Retinal pigment epithelial cell (primary cell): Measurements from ENCODE around the gene APOL5.

Experiments used
- DNase-seq: peaks from one replicate; pipeline ENCODE4 v3.0.0-alpha.2; 2010; ENCODE audit warnings: low read depth
- H3K4me3 ChIP-seq: 2 replicates; pipeline ENCODE4 v1.5.1; 2011; ENCODE audit warnings: mild to moderate bottlenecking, low read length, control low read depth, moderate library complexity
- TF ChIP-seq, protein P1 (sequence below): conservative IDR thresholded peaks from 2 replicates; pipeline ENCODE4 v1.5.1; 2011; ENCODE audit warnings: low read depth, low read length, control low read depth, inconsistent platforms

APOL5 gene

DNA sequence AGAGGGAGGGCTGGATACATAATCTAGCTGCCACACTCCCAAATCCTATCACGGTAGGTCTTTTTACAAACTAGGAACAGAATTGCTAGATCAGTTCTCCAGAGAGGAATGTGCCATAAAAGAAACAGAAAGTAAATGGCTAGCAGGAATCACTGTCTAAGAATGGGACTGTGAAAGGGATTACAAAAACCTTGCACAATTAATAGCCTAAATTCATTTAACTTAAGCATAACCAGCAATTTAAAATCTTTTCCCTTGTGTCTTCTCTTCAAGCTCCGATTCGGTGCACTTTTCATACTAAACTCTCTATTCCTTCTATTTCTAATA is 35.2 kb downstream of the APOL5 start:
- no peak for DNase-seq
- TF ChIP-seq, protein P1, sequence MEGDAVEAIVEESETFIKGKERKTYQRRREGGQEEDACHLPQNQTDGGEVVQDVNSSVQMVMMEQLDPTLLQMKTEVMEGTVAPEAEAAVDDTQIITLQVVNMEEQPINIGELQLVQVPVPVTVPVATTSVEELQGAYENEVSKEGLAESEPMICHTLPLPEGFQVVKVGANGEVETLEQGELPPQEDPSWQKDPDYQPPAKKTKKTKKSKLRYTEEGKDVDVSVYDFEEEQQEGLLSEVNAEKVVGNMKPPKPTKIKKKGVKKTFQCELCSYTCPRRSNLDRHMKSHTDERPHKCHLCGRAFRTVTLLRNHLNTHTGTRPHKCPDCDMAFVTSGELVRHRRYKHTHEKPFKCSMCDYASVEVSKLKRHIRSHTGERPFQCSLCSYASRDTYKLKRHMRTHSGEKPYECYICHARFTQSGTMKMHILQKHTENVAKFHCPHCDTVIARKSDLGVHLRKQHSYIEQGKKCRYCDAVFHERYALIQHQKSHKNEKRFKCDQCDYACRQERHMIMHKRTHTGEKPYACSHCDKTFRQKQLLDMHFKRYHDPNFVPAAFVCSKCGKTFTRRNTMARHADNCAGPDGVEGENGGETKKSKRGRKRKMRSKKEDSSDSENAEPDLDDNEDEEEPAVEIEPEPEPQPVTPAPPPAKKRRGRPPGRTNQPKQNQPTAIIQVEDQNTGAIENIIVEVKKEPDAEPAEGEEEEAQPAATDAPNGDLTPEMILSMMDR, result no peak
- no peak overlapping the region for H3K4me3 ChIP-seq

DNA sequence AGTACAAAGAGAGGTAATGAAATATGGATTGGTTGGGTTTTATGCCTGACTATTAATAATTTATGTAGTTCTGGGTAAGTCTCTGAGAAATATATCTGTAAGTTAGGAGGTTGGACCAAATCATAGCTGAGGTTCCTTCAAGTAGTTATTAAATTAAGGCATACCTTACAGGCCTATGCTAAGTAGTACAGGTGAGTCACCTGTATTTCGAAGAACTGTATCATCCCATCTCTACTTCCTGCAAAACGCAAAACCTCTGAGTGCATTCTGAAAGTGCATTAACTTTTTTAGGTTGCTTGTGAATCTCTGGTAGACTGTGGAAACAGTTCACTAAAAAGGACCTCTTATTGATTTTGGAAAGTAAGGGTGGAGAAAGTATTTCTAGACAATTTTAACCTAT is 37.1 kb downstream of the APOL5 start:
- no peak overlapping the region for H3K4me3 ChIP-seq
- DNase-seq, result no peak
- TF ChIP-seq, protein P1, result no peak

DNA sequence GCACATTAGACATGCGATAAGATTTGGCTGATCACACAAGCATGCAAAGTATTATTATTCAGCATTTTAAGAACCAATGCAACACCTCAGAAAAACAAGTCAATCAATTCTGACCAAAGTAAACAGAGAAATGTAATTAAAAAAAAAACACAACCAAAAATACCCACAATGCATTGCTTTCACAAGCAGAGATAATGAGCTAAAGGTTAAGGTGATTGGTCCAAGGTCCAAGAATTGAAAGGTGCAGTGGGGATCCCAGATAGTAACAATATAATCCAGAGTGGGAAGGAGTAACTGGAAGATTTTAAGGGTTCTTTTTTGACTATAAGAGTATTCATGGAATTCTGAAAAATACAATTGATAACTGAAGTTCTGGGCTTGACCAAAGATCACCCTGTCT is 39.0 kb downstream of the APOL5 start:
- no peak overlapping the region for H3K4me3 ChIP-seq
- DNase-seq, result no peak
- TF ChIP-seq, protein P1, result no peak

DNA sequence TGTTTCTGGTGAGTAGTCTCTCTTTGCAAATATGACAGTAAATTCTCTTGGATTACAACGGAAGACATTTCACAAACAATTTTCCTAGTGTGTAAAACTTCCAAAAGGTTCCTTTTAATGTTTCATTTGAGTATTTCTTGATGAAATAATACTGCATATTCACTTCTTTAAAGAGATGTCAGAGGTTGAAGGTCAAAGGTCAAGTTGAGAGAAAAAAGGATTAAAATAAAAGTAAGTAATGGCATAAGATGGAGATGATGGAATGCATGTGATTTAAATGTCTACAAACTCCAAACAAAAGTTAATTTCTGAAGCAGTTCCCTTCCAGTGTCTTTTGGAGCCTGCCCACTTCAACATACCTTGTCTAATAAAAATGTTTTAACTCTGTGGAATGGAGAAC is 40.7 kb downstream of the APOL5 start:
- no peak overlapping the region for H3K4me3 ChIP-seq
- TF ChIP-seq, protein P1, result no peak
- no peak for DNase-seq

DNA sequence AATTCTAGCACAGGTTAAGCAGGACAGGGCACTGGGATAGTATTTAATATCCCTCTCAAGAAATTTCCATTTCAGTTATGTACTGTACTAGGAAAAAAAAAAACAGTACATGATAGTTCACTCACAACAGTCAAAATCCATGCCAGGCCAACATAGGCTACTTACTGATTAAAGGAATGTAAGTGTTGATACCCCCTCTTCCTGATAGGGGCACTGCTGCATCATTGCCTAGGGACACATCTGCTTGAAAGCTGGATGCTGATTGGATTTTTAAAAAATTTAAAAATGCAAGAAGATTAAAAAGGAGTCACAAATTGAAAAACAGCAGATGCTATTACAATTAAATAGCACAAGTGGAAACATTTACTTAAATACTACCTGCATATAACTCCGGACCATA is 43.4 kb downstream of the APOL5 start:
- H3K4me3 ChIP-seq, result no peak overlapping the region
- TF ChIP-seq, protein P1, result peak; percentile 48
- no peak for DNase-seq

DNA sequence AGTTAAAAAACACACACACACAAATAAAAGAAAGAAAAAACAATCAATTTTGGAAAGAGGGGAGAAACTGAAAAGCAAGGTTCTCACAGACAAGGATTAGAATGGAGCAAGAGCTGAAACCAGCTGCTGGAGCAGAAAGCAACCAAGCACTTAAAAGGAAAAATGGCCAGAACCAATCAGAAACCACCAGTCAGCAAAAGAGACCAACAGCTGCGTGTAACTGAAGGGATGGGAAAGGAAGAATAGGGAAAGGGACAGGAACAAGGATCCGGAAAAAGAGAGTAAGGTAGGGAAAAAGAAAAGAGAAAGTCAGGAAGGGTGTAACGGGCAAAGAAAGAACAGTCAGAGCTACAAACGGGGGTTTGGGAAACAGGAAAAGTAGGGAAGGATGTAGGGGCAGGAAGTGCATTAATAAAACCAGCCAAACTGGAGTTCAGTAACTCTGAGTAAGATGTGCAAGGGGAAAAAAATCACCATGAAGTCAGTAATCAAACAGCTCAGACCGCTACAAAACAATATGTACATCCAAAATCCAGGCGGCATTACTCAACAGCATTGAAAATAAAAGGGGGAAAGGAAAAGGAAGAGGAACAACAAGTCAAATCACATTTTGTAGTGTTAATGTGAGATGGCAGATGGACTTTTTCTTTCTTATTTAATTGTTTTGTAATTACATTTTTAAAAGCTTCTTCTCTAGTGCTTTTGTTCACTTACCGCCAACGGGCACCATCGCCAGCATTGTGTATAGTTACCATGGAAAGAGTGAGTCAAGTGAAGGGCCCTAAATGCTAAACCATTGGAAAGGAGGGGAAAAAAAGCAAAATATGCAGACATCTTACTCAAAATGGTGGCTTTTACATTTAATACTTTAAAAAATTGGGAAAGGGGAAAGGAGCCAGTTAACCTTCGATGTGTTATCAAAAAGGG is 49.2 kb downstream of the APOL5 start:
- DNase-seq, result no peak
- no peak overlapping the region for H3K4me3 ChIP-seq
- TF ChIP-seq, protein P1, result no peak

DNA sequence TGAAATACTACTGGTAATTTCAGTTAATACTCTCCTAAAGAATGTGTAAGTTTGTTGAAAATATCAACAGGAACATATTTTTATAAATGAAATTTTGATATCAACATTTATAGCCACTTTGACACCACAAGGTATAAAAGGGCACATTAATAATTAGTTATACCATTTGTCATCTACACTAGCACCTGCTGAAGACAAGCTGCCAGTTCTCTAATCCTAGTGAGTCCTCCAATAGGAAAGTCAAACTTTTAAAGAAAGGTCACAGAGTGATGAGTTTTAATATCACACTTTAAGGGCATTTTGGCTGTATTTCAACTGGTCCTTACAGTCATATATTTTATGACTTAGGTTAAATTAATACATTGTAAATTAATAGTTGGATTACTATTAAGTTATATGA is 52.3 kb downstream of the APOL5 start:
- no peak for DNase-seq
- TF ChIP-seq, protein P1, result no peak
- no peak overlapping the region for H3K4me3 ChIP-seq
